Measurements from ENCODE around the gene MARCO.
"Not testable (repeated sequence)": the region's sequence is repeated elsewhere in the genome, so short reads cannot be mapped to it uniquely, and the experiment has no call there.

The MARCO gene

GRCh38 chr2:118974103-118974993 lies 32.4 kb downstream of the MARCO start:
- no peak for DNase-seq (ENCODE audit: low read depth)

DNA sequence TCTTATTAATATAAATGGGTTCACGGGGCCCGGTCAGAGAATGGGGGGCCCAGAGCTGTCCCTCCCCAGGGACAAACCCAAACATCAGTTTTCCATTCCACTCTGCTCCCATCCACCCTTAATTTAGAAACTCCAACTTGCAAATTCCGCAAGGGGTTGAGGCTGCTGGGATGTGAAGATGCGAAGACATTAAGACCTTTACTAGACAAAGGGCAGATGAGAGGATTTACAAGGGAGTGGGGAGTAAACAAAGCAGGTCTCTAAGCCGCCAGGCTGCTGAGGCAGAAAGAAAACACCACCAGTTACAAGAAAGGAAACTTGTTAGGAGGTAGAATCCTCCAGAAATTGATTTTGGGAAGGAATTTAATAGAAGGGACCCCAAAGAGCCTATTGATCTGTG lies 33.1 kb downstream of the MARCO start:
- DNase-seq (ENCODE audit: low read depth), result no peak

DNA sequence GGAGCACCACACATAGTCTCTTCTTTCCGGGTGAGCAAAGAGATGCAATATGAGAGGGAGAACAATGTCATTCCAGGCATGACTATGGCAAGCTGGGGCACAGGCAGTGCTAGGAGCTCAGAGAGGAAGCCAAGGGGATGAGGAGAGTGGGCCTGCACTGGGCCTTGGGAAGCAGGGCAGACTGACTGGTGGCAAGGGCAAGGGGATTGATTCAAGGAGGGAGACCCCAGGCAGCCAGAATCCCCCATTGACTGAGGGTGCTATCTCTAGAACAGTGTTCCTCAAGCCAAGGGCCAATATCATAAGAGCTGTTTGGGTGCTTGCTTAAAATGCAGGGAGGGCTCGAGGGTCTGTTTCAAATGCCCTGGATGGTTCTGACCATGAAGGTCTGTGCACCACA lies 36.1 kb downstream of the MARCO start:
- DNase-seq (ENCODE audit: low read depth), result no peak

DNA sequence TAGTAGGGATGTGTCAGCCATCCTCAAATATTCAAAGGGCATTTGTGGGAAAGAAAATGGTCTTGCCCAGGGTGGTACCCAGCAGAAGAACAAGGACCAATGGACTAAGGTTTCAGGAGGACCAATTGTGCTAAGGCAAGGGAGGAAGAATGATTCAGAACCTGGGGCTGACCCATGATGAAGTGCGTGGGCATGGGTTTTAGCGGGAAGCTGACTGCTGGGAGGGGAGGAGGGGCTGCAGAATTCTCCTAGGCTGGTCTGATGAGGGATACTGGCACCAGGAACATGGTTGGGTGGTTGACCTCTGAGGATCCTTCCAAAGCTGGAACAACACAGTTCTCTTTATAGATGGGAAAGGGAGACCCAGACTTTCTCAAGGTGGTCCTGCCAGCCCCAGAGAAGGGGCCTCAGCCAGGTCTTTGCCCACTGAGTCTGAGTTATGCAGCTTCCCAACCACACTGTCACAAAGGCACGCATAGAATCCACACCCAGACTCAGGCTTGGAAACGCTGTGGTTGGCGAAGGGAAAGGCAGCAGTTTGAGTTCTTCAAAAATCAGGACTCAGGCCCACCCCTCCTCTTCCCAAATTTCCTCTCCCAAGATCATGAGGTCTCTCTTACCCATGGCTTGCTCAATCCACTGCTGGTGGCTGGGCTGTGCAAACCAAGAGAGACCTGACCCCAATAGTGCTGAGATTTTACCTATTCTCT lies 37.3 kb downstream of the MARCO start:
- no peak for DNase-seq (ENCODE audit: low read depth)

DNA sequence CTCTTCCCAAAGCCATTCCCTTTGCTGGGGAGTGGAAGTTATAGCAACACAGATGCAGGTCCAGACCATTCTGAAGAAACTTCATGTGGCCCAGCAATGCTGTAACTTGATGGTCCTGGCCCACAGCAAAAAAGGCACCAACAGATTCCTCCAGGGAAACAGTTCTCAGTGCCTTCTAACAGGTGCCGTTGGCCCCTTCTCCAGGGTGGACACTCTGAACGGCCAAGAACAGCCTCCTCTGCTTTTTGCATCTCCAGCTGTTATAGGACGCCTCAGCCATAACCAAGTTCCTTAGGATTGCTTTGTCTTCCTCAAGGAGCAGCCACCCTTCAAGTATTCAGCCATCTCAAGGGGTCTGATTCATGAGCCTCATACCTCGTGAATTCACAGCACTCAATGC lies 38.0 kb downstream of the MARCO start:
- no peak for DNase-seq (ENCODE audit: low read depth)

DNA sequence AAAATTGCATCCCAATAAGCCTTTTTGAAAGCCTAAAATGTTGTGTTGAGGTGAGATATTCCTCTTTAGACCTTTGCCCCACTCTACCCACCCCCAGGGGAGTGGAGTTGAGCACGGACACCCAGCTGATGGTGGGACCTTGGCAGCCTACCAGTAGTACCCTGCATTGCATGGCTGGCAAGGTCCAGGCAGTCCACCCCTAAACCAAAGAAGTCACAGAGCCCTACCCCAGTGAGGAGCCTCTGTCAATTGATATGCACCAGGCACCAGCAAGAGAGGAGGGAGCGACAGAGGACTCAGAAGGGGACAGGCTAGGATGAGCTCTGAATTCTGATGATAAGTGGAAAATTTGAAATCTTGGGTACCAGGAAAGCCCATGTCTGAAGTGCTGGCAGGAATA lies 38.6 kb downstream of the MARCO start:
- DNase-seq (ENCODE audit: low read depth), result no peak

- DNase-seq (ENCODE audit: low read depth), result no peak
Measured at GRCh38 chr2:118981632-118982031, 39.6 kb downstream of the MARCO start.

- no peak for DNase-seq (ENCODE audit: low read depth)
Measured at GRCh38 chr2:118982039-118982438, 40.0 kb downstream of the MARCO start.

- no peak for DNase-seq (ENCODE audit: low read depth)
Measured at GRCh38 chr2:118983133-118983532, 41.1 kb downstream of the MARCO start.

- DNase-seq (ENCODE audit: low read depth), result no peak
Measured at GRCh38 chr2:118983915-118984314, 41.9 kb downstream of the MARCO start.

- DNase-seq (ENCODE audit: low read depth), result no peak
Measured at GRCh38 chr2:118986738-118987137, 44.7 kb downstream of the MARCO start.

- no peak for DNase-seq (ENCODE audit: low read depth)
Measured at GRCh38 chr2:118987886-118988285, 45.9 kb downstream of the MARCO start.

DNA sequence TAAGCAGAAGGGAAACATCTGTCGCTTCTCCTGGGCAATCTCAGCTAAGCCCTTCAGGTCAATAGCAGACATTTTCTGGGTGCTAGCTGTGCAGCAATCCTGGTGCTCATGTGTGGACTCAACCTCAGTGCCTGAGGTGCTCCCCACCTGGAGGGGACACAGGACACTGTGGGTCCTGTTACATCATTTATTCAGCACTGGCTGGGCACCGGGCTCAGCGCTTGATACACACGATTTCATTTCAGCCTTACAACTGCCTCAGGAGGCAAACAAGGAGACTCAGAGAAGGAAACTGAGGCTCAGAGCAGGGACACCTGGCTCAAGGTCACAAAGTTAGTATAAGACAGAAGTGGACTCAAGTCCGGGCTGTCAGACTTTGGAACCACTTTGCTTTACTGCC lies 46.7 kb downstream of the MARCO start:
- DNase-seq (ENCODE audit: low read depth), result no peak

- no peak for DNase-seq (ENCODE audit: low read depth)
Measured at GRCh38 chr2:118989481-118989880, 47.5 kb downstream of the MARCO start.

DNA sequence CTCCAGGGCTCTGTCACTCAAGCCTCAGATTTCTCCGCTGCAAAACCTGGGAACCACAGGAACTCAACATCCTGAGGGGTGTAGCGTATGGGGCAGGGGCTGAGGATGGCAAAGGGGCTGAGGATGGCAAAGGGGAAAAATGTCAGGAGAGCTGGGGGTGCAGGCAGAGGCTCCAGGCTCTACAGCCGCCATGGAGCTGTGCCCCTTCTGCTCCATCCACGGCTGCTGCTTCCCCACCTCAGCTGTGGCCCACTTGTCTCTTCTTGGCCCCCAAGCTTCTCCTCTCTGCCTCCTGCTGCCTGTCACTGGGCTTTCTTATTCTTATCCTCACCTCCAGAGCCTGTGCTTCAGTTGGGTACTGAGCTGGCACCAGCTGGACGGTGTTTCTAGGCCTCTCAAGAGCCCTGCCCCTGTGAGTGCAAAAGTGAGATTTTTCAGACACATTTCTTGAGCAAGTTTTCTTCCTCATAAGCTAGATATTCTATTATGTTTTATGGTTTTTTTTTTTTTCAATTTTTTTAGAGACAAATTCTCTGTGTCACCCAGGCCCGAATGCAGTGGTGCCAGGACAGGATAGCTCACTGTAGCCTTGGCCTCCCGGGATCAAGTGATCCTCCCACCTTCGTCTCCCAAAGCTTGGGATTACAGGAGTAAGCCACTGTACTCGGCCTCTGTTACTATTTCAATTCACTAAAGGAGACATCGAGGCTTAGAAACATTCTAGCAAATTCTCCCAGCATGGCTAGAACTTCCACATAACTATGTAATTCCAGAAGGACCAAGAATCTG lies 49.0 kb downstream of the MARCO start:
- DNase-seq (ENCODE audit: low read depth), result no peak

- no peak for DNase-seq (ENCODE audit: low read depth)
Measured at GRCh38 chr2:118991554-118991953, 49.6 kb downstream of the MARCO start.

- DNase-seq (ENCODE audit: low read depth), result no peak
Measured at GRCh38 chr2:118992740-118993391, 50.9 kb downstream of the MARCO start.

DNA sequence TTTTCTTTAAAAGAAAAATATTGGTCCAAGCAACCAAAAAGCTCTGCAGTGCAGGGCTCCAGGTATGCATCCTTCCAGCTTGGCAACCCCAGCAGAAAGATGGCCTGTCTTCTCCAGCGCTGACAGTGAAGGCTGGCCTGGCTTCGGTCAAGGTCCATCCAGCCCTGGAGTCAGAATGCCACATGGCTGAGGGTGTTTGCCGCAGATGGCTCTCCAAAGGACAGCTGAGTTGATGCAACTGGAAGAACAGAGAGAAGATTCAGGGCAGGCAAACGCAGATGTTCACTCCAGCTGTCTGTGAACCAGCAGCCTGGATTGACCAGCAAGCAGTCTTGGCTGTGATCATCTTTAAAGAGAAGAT lies 51.4 kb downstream of the MARCO start:
- DNase-seq (ENCODE audit: low read depth), result no peak

- DNase-seq (ENCODE audit: low read depth), result no peak
Measured at GRCh38 chr2:118994172-118994700, 52.2 kb downstream of the MARCO start.

GRCh38 chr2:118994778-118995177 lies 52.8 kb downstream of the MARCO start:
- DNase-seq (ENCODE audit: low read depth), result no peak

DNA sequence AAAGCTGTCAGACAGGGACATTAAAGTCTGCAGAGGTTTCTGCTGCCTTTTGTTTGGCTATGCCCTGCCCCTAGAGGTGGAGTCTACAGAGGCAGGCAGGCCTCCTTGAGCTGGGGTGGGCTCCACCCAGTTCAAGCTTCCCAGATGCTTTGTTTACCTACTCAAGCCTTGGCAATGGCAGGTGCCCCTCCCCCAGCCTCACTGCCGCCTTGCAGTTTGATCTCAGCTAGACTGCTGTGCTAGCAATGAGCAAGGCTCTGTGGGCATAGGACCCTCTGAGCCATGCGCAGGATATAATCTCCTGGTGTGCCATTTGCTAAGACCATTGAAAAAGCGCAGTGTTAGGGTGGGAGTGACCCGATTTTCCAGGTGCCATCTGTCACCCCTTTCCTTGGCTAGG lies 61.9 kb downstream of the MARCO start:
- DNase-seq (ENCODE audit: low read depth), result not testable (repeated sequence)

GRCh38 chr2:119004602-119005001 lies 62.6 kb downstream of the MARCO start:
- DNase-seq (ENCODE audit: low read depth), result no peak
